ENCODE data around the gene PIGQ. TPM values are rescaled to one million over a fixed set of nuclear protein-coding genes. Genes with fewer than 3 reads are reported as not detected.

Gene PIGQ
- total and polyA plus RNA-seq, 11 donors: 16.4 to 39.5 (median 22.0) TPM

DNA sequence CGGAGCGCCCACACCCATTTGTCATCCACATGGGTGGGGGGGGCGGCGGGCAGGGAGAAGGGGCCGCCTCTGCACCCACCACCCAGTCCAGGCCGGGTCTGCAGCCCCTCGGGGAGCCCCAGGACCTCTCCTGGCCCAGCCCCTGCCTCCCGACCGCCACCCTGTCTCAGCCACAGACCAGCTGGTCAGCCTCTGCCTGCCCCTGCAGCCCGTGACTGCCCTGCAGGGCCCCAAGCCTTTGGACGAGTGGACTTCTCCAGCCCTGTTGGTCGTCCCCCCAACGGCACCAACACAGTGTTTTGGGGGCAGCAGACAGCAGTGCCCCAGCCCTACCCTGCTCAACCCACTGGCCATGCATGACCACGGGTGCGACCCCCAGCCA lies 8.4 kb upstream of the PIGQ start:
- H3K4me1 ChIP-seq: peaks cover 0 to 32% (median 7%) of the 10 kb centered on the region in 12 donors
- no peaks in the 10 kb centered on the region for H3K36me3 ChIP-seq
- no peak overlapping the region for H3K27ac ChIP-seq
- no peak for ATAC-seq
- no peak overlapping the region for H3K4me3 ChIP-seq
- no peak for DNase-seq
- no peak for TF ChIP-seq POLR2A (IDR thresholded peaks at IDR 0.05)
- TF ChIP-seq, protein P1, sequence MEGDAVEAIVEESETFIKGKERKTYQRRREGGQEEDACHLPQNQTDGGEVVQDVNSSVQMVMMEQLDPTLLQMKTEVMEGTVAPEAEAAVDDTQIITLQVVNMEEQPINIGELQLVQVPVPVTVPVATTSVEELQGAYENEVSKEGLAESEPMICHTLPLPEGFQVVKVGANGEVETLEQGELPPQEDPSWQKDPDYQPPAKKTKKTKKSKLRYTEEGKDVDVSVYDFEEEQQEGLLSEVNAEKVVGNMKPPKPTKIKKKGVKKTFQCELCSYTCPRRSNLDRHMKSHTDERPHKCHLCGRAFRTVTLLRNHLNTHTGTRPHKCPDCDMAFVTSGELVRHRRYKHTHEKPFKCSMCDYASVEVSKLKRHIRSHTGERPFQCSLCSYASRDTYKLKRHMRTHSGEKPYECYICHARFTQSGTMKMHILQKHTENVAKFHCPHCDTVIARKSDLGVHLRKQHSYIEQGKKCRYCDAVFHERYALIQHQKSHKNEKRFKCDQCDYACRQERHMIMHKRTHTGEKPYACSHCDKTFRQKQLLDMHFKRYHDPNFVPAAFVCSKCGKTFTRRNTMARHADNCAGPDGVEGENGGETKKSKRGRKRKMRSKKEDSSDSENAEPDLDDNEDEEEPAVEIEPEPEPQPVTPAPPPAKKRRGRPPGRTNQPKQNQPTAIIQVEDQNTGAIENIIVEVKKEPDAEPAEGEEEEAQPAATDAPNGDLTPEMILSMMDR (IDR thresholded peaks at IDR 0.05): no peak
- H3K27me3 ChIP-seq: peaks cover 21 to 61% (median 27%) of the 10 kb centered on the region in 9 donors
- 73 to 78% (median 73%) methylated on average over 5 to 15 of the region's 15 CpGs for whole genome bisulfite sequencing, 4 donors
- H3K9me3 ChIP-seq: no peaks in the 10 kb centered on the region
- intact Hi-C loops (cut with DNase I): no loop called here

DNA sequence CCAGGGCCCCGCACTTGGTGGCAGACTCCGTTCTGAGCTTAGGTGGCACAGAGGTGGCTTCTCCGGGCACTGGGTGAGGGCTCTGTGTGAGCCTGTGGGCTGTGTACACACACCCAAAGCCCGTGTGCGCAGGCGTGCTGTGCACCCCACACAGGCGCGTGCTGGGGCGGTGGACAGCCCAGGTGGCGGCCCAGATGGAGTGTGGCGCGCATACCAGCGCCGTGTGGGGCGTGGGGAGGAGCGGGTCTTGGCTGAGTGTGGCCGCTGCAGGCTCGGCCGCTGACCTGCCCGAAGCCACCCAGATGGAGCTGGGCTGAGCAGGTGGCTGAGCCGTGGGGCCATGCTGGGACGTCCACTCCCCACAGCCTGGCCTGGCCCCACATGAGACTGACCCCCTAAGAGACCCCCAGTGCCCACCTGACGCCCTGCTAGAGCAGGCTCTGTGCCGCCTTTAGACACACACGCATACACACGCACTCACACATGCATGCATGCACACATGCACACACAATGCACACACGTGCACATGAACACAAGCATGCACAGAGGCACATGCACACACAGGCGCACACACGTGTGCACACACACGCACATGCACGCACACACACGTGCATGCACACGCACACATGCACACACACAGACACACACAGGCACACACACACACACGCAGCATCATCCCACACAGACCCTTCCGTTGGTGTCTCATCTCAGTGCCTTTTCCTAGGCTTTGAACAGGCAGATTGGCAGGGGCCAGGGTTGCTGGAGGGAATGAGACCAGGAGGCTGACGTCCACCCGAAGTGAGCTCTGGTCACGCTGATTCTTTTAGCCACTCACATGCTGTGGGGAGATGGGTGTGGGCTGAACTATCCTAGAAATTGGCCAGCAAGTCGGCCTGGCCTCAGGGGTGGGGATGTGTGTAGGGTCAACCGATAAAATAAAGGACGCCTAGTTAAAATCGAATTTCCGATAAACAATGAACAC lies 7.5 kb upstream of the PIGQ start:
- Histone ChIP-seq H3K27ac (no peak overlapping the region), H3K9me3 (no peaks in the 10 kb centered on the region), H3K36me3 (no peaks in the 10 kb centered on the region), H3K4me1 (peaks cover 0 to 40% (median 15%) of the 10 kb centered on the region in 12 donors), H3K27me3 (peaks cover 21 to 61% (median 27%) of the 10 kb centered on the region in 9 donors), H3K4me3 (no peak overlapping the region)
- TF ChIP-seq, protein P1 (IDR thresholded peaks at IDR 0.05): no peak
- no peak for TF ChIP-seq POLR2A (IDR thresholded peaks at IDR 0.05)
- intact Hi-C loops (cut with DNase I): no loop called here
- WGBS, 4 donors: 75 to 88% (median 85%) methylated on average over 40 to 43 of the region's 43 CpGs
- no peak for ATAC-seq
- DNase-seq: no peak

DNA sequence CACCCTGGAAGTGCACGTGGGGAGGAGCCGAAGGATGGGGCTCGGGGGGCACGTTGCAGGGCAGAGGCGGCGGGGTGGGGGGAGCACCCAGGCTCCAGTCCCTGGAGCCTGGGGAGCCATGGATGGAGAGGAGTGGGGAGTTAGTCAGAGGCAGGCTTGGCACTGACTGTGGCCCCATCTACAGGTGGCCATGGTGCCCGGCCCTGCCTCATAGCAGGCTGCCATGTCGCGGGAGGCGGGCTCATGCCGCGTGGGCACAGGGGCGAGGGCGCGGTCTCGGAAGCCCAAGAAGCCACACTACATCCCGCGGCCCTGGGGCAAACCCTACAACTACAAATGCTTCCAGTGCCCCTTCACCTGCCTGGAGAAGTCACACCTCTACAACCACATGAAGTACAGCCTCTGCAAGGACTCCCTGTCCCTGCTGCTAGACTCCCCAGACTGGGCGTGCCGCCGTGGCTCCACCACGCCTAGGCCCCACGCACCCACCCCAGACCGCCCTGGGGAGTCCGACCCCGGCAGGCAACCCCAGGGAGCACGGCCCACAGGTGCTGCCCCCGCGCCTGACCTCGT lies 6.6 kb upstream of the PIGQ start:
- DNase-seq: no peak

More for the DNA sequence above, 6.6 kb upstream of the PIGQ start:
- Histone ChIP-seq H3K36me3 (no peaks in the 10 kb centered on the region), H3K27ac (no peak overlapping the region), H3K4me1 (peaks cover 0 to 49% (median 23%) of the 10 kb centered on the region in 12 donors), H3K27me3 (peaks cover 21 to 61% (median 27%) of the 10 kb centered on the region in 9 donors), H3K4me3 (no peak overlapping the region), H3K9me3 (no peaks in the 10 kb centered on the region)
- ATAC-seq: no peak
- TF ChIP-seq POLR2A (IDR thresholded peaks at IDR 0.05): no peak
- TF ChIP-seq, protein P1 (IDR thresholded peaks at IDR 0.05): no peak
- WGBS, 4 donors: 85 to 91% (median 88%) methylated on average over 15 to 30 of the region's 30 CpGs
- intact Hi-C loops (cut with DNase I): no loop called here

Data from heart left ventricle (tissue), 16 donors.